ENCODE data around the gene DCANP1. TPM values are rescaled to one million over a fixed set of nuclear protein-coding genes. Genes with fewer than 3 reads are reported as not detected.

The DCANP1 gene
- total RNA-seq, 1 donor from 2014 or later = not detected

- no peaks in the 10 kb centered on the region for H3K9me3 ChIP-seq
- no peak overlapping the region for H3K4me3 ChIP-seq
- ATAC-seq = no peak
- DNase-seq = peak; percentile 55
- no peaks in the 10 kb centered on the region for H3K36me3 ChIP-seq
- H3K27ac ChIP-seq = no peak overlapping the region
- no peak for TF ChIP-seq CTCF (IDR thresholded peaks at IDR 0.05)
- H3K4me1 ChIP-seq = peaks cover 28% of the 10 kb centered on the region
- intact Hi-C loops (cut with DNase I) = no loop called here
- peaks cover 7% of the 10 kb centered on the region for H3K27me3 ChIP-seq
Measured at GRCh38 chr5:135445306-135445985, 1.7 kb downstream of the DCANP1 start.

GRCh38 chr5:135444881-135445280 lies 2.3 kb downstream of the DCANP1 start:
- DNase-seq = peak; percentile 36

GRCh38 chr5:135444360-135444759 lies 2.8 kb downstream of the DCANP1 start:
- DNase-seq (peak; percentile 61), ATAC-seq (peak; percentile 6)
- Histone ChIP-seq H3K9me3 (no peaks in the 10 kb centered on the region), H3K27me3 (peaks cover 3% of the 10 kb centered on the region), H3K27ac (no peak overlapping the region), H3K36me3 (no peaks in the 10 kb centered on the region), H3K4me3 (no peak overlapping the region), H3K4me1 (peaks cover 29% of the 10 kb centered on the region)
- intact Hi-C loops (cut with DNase I) = no loop called here
- no peak for TF ChIP-seq CTCF (IDR thresholded peaks at IDR 0.05)

More at GRCh38 chr5:135444881-135445280, 2.3 kb downstream of the DCANP1 start:
- no peak overlapping the region for H3K27ac ChIP-seq
- ATAC-seq = no peak
- no peaks in the 10 kb centered on the region for H3K9me3 ChIP-seq
- no peaks in the 10 kb centered on the region for H3K36me3 ChIP-seq
- no peak for TF ChIP-seq CTCF (IDR thresholded peaks at IDR 0.05)
- H3K27me3 ChIP-seq = peaks cover 7% of the 10 kb centered on the region
- H3K4me1 ChIP-seq = peaks cover 29% of the 10 kb centered on the region
- intact Hi-C loops (cut with DNase I) = no loop called here
- H3K4me3 ChIP-seq = no peak overlapping the region

- Histone ChIP-seq H3K4me3 (no peak overlapping the region), H3K36me3 (no peaks in the 10 kb centered on the region), H3K27me3 (no peaks in the 10 kb centered on the region), H3K27ac (peak overlapping the region; percentile 60), H3K4me1 (peaks cover 35% of the 10 kb centered on the region), H3K9me3 (no peaks in the 10 kb centered on the region)
- DNase-seq (peak; percentile 36), ATAC-seq (no peak)
- TF ChIP-seq CTCF (IDR thresholded peaks at IDR 0.05) = no peak
- intact Hi-C loops (cut with DNase I) = no loop called here
Measured at GRCh38 chr5:135443161-135443960, 3.8 kb downstream of the DCANP1 start.

GRCh38 chr5:135442431-135443160 lies 4.6 kb downstream of the DCANP1 start:
- Histone ChIP-seq H3K9me3 (no peaks in the 10 kb centered on the region), H3K27me3 (no peaks in the 10 kb centered on the region), H3K4me3 (no peak overlapping the region), H3K4me1 (peaks cover 42% of the 10 kb centered on the region), H3K27ac (peak overlapping the region; percentile 47), H3K36me3 (no peaks in the 10 kb centered on the region)
- intact Hi-C loops (cut with DNase I) = no loop called here
- no peak for TF ChIP-seq CTCF (IDR thresholded peaks at IDR 0.05)
- peak; percentile 52 for DNase-seq
- peak; percentile 33 for ATAC-seq

Data from upper lobe of right lung (tissue), 1 donor.